Testis (tissue), 2 donors: ENCODE measurements around the gene TTC3.

Experiments used
- POLR2A ChIP-seq: fragments of 450-650 bp; IDR thresholded peaks from one replicate; pipeline ENCODE4 v1.6.1; 2017; ENCODE audit warnings: antibody characterized with exemption, mild to moderate bottlenecking, moderate library complexity
- TF ChIP-seq, protein P1 (sequence below), 3 experiments: fragments of 450-650 bp in 2 of 3; fragments of 200-600 bp in 1 of 3; sonication (generic) in 1 of 3; IDR thresholded peaks; one replicate each; pipeline ENCODE4 v1.5.1; 2016 to 2019; ENCODE audit warnings: antibody characterized with exemption in 3 of 3, mild to moderate bottlenecking in 2 of 3, moderate library complexity in 1 of 3

DNA sequence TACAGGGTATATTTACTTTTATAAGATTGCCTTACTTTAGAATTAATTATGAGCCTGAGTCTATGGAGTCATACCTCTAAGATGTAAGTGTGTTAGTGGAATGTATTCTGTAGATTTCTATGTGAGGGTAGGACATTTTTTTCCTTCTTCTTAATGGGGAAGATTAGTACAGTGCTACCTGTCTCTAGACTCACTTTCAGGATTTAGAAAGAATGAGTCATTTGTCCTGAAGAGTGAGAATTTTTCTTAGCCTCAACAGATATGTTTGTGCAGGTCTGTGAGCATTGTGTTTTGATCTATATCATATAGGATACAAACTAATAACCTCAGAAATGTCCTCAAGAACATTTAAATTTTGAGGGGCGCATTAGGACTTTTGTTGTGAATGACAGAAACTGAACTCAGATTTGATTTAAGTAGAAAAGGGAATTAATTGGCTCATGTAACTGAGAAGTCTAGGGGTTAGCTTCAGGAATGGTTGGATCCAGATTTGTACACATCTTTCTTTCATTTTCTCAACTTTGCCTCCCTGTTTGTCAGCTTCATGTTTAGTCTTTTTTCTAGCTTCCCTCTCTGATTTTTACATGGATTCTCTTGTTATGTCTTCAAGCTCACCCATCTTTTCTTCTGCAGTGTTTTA is 45.3 kb downstream of the TTC3 start:
- TF ChIP-seq, protein P1, sequence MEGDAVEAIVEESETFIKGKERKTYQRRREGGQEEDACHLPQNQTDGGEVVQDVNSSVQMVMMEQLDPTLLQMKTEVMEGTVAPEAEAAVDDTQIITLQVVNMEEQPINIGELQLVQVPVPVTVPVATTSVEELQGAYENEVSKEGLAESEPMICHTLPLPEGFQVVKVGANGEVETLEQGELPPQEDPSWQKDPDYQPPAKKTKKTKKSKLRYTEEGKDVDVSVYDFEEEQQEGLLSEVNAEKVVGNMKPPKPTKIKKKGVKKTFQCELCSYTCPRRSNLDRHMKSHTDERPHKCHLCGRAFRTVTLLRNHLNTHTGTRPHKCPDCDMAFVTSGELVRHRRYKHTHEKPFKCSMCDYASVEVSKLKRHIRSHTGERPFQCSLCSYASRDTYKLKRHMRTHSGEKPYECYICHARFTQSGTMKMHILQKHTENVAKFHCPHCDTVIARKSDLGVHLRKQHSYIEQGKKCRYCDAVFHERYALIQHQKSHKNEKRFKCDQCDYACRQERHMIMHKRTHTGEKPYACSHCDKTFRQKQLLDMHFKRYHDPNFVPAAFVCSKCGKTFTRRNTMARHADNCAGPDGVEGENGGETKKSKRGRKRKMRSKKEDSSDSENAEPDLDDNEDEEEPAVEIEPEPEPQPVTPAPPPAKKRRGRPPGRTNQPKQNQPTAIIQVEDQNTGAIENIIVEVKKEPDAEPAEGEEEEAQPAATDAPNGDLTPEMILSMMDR (IDR thresholded peaks at IDR 0.05): no peak
- no peak for TF ChIP-seq POLR2A
